T-helper 1 cell treated with Interleukin-12 subunit alpha and Interleukin-12 subunit beta and Interleukin-4 antibody, amounts not matched to agents 30 ng/mL and 1 ng/mL, for 36 hours (primary cell): ENCODE data around the gene PER2. TPM values are rescaled to one million over a fixed set of nuclear protein-coding genes. Genes with fewer than 3 reads are reported as not detected.

Experiments used
- intact Hi-C: fragments of 100-400 bp; cut with micrococcal nuclease; formaldehyde crosslinking; loops from one replicate; pipeline ENCODE4 v1.15.1; 2024
- total RNA-seq: library from RNA; stranded (reverse); gene quantifications from 2 replicates; pipeline ENCODE4 v1.2.3, GENCODE V29; 2022

PER2 gene
- total RNA-seq, 1 donor from 2014 or later: 10.6 TPM

- intact Hi-C loops: no loop called here
Measured at GRCh38 chr2:238252766-238253630, 35.4 kb downstream of the PER2 start.

GRCh38 chr2:238251986-238252385 lies 36.4 kb downstream of the PER2 start:
- intact Hi-C loops: no loop called here

GRCh38 chr2:238251331-238251730 lies 37.1 kb downstream of the PER2 start:
- intact Hi-C loops: no loop called here

GRCh38 chr2:238250896-238251295 lies 37.5 kb downstream of the PER2 start:
- intact Hi-C loops: no loop called here

- intact Hi-C loops: no loop called here
Measured at GRCh38 chr2:238247841-238248453, 40.5 kb downstream of the PER2 start.

GRCh38 chr2:238247002-238247822 lies 41.2 kb downstream of the PER2 start:
- intact Hi-C loops: no loop called here

- intact Hi-C loops: no loop called here
Measured at GRCh38 chr2:238244151-238244550, 44.3 kb downstream of the PER2 start.

- intact Hi-C loops: no loop called here
Measured at GRCh38 chr2:238243496-238244076, 44.8 kb downstream of the PER2 start.

- intact Hi-C loops: no loop called here
Measured at GRCh38 chr2:238242731-238243495, 45.5 kb downstream of the PER2 start.

- intact Hi-C loops: loop anchor here (2.0 kb wide), 2 partner anchors 21 to 181 kb away; partner anchors contain the start of gene SCLY
Measured at GRCh38 chr2:238241970-238242369, 46.4 kb downstream of the PER2 start.

- intact Hi-C loops: loop anchor here (1.0 to 2.0 kb wide), 6 partner anchors 10 to 243 kb away; partner anchors contain the start of genes ILKAP, PER2 and SCLY
Measured at GRCh38 chr2:238240757-238241711, 47.4 kb downstream of the PER2 start.

- intact Hi-C loops: loop anchor here (1.0 to 10.0 kb wide), 7 partner anchors 9 to 545 kb away; partner anchors contain the start of genes ILKAP, PER2 and SCLY
Measured at GRCh38 chr2:238239863-238240756, 48.3 kb downstream of the PER2 start, which contains the start of gene HES6. Gene HES6, minus strand, starts transcription at chr2:238240038. Its CDS starts 133 bp downstream, at chr2:238239905.

GRCh38 chr2:238239543-238239862 lies 48.9 kb downstream of the PER2 start:
- intact Hi-C loops: loop anchor here (10.0 kb wide), 1 partner anchor 545 kb away; no protein-coding TSS in a partner anchor

- intact Hi-C loops: loop anchor here (10.0 kb wide), 1 partner anchor 544 kb away; no protein-coding TSS in a partner anchor
Measured at GRCh38 chr2:238238766-238239542, 49.5 kb downstream of the PER2 start.

- intact Hi-C loops: loop anchor here (10.0 kb wide), 1 partner anchor 544 kb away; no protein-coding TSS in a partner anchor
Measured at GRCh38 chr2:238238311-238238765, 50.1 kb downstream of the PER2 start.

GRCh38 chr2:238237431-238238135 lies 50.8 kb downstream of the PER2 start:
- intact Hi-C loops: loop anchor here (10.0 kb wide), 1 partner anchor 543 kb away; no protein-coding TSS in a partner anchor
